Raji (cell line): ENCODE data around the gene CHST12.

Experiments
- POLR2A ChIP-seq: IDR thresholded peaks from 2 replicates; pipeline ENCODE4 v1.6.1; 2011; ENCODE audit warnings: low read depth, low read length, control low read depth; ENCODE audit not compliant: insufficient read depth

CHST12 gene

DNA sequence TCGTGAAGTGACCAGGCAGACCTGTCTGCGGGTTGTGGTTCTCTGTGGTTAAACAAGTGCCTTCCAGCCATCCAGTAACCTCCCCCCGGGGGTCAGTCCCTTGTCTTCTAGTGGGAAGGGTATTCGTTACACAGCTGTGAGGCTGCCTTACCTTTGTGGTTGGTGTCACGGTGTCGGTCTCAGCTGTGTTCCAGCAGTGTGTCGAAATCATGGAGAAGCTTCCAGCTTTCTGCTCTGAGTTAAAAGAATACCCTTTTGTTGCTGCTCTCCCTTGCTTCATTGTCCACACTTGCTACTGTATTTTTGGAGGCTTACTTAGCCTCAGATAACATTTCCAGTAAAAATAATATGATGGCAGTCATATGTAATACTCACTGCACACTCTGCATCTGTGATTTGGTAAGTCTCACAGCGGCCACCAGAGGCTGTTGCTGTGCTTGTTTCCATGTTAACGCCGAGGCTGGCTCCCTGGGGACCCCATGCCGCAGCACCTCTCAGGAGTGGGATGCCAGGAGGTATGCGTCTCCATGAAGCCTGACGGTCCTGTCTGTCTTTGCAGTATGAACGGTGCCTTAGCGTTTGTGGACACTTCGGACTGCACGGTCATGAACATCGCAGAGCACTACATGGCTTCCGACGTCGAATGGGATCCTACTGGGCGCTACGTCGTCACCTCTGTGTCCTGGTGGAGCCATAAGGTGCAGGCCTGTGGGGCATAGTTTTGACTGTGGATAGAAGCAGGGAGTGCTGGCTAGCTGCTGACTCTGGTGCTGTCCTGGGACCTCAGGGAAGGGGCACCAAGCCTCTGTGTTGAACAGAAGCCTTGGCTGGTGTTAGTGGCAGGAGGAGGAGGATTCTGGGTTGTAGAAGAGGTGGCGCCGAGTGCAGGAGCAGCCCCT is 28.3 kb upstream of the CHST12 start:
- TF ChIP-seq POLR2A: no peak

- no peak for TF ChIP-seq POLR2A
These were observed 26.9 kb upstream of the CHST12 start for GRCh38 chr7:2376351-2377154.

DNA sequence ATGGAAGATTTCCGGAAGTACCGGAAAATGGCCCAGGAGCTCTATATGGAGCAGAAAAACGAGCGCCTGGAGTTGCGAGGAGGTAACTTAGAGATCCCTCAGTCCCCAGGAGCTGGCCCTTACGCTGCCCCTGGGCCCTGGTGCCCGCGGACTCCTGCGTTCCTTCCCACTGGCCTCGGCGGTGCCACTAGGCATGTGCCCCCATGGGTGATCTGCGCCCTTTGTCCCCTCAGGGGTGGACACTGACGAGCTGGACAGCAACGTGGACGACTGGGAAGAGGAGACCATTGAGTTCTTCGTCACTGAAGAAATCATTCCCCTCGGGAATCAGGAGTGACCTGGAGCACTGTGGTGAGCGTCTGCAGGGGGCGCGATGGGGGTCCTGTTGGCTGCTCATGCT is 24.2 kb upstream of the CHST12 start:
- no peak for TF ChIP-seq POLR2A

- no peak for TF ChIP-seq POLR2A
These were observed 23.5 kb upstream of the CHST12 start for GRCh38 chr7:2379821-2380450.

- TF ChIP-seq POLR2A: no peak
These were observed 22.9 kb upstream of the CHST12 start for GRCh38 chr7:2380461-2380860.

- no peak for TF ChIP-seq POLR2A
These were observed 22.2 kb upstream of the CHST12 start for GRCh38 chr7:2381227-2381626.

DNA sequence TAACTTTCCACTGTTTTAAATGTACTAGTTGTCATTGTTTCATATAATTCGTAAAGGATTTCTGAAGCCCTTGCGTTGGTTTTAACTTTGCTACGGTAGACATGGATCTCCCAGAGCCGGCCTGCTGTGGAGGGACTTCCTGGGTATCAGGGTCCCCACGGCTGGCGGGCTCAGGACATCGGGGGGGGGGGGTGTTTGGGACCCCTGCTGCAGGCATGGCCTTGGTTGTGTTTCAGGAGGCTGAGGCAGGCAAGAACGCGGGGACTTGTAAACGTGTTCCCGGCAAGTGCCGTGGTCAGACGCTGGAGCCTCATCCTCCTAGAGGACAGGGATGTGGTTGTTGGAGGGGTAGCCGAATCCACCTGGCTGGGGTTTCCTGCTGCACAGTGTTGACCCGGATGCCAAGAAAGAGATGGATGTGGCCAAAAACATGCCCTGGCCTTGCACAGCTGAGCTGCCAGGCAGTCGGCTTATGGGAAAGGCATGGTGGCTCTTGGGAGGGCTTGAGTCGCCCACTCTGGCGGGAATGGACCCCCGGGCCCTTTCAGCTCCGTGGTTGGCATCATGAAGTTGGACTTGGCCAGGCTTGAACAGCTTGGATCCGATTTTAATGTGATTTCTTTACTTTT is 21.4 kb upstream of the CHST12 start:
- no peak for TF ChIP-seq POLR2A

- TF ChIP-seq POLR2A: no peak
These were observed 19.7 kb upstream of the CHST12 start for GRCh38 chr7:2383543-2384274.

DNA sequence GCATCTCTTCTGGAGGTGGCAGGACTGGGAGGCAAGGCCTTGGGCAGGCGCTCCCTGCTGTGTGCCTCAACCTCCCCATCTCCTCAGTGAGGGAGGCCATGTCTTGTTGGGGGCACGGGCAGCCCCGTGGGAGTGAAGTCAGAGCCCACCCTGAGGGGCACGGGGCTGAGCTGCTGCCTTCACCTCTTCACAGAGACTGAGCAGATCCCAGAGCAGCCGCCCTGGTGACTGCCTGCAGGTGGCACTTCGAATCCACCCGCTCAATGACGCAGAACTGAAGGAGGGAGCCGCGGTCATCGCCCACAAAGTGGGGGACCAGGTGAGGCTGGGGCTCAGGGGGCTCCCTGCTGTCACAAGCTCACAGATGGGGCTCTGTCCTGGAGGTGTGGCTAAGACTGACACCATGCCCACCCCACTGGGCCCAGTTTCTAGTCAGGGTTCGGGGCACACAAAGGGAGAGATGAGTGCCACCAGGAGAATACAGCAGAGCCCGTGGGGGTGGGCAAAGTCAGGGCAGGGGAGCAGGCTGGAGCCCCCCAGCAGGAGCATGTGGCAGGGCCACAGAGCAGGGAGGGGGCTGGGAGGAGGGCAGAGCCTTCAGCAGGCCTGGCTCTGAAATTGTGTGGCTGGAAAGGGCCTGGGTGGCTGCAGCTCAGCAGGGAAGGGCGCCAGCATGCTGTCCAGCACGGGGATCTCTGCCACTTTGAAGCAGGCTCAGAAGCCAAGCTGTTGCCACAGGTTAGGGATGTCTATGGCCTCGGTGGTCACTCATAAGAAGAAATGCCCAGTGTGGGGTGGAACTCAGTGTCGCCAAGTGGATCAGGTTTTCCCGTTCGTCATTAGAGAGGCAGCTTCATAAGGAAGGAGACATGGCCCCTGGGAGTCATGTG is 18.8 kb upstream of the CHST12 start:
- TF ChIP-seq POLR2A: no peak

DNA sequence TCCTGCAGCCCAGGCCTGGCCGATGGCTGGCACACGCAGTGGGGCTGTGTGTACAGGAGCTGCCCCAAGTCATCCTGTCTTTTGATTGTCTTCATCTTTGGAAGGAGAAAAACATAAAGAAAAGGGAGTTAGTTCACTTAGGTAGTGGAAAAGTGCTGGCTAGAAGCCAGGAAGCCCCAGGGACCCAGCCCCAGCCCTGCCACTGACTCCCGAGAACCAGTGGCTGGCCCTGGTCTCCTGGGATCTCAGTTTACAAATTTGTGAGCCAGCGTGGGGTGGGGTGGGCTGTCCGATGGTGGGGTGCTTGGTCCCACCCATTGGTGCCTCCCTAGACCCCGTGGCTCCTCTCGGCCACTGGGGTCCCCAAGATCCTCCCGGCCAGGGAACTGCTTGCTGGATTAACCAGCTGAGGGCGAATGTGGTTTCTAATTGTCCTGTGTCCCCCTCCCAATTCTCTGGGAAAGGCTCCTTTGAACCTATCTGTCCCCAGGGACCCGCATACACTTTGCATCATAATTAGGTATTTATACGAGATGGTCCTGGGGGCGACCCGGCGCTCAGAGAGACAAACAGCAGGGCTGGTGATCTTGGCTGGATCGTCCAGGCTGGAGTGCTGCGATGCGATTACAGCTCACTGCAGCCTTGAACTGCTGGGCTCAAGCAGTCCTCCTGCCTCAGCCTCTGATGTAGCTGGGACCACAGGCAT is 16.3 kb upstream of the CHST12 start:
- TF ChIP-seq POLR2A: no peak

- no peak for TF ChIP-seq POLR2A
These were observed 15.3 kb upstream of the CHST12 start for GRCh38 chr7:2387897-2388636.

DNA sequence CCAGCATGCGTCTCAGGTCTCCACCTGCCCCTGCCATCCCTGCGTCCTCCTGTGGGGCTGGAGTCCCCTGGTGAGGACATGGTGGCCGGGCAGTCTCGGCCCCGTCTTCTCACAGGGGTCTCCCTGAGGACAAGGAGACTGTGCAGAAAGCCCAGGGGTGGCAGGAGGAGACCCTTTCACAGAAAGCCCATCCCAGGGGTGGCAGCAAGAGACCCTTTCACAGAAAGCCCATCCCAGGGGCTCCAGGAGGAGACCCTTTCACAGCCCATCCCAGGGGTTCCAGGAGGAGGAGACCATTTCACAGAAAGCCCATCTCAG is 14.8 kb upstream of the CHST12 start:
- TF ChIP-seq POLR2A: no peak
